CD14-positive monocyte (primary cell): ENCODE results near the gene HOXA1. TPM values are rescaled to one million over a fixed set of nuclear protein-coding genes. Genes with fewer than 3 reads are reported as not detected.
A peak's percentile ranks its signal among the peaks of the same experiment; 100 is the strongest.

ENCODE experiments used
- DNase-seq, 3 donors: peaks; one replicate each; pipeline ENCODE4 v3.0.0-alpha.2; 2011 to 2022
- H2AFZ ChIP-seq: 2 replicates; pipeline ENCODE4 v1.6.0; 2012; ENCODE audit warnings: mild to moderate bottlenecking, low read depth, low read length, inconsistent platforms; ENCODE audit not compliant: insufficient read depth, poor library complexity, severe bottlenecking
- H3K27ac ChIP-seq, 2 donors: 1 replicate in 1 of 2; 2 replicates in 1 of 2; pipeline ENCODE4 v1.5.1; 2012 to 2013; ENCODE audit warnings: low read length in 2 of 2, control low read depth in 1 of 2, inconsistent platforms in 1 of 2, low read depth in 1 of 2, mild to moderate bottlenecking in 1 of 2
- H3K27me3 ChIP-seq, 2 donors: one replicate each; pipeline versions ENCODE4 v1.6.0 to v1.6.1; 2011 to 2013; ENCODE audit warnings: low read length in 2 of 2; ENCODE audit not compliant: control insufficient read depth in 2 of 2, insufficient read depth in 2 of 2
- H3K36me3 ChIP-seq, 2 donors: replicated peaks in 1 of 2; 1 replicate in 1 of 2; 2 replicates in 1 of 2; pipeline versions ENCODE4 v1.5.1 to v1.6.1; 2012 to 2013; ENCODE audit warnings: low read length in 2 of 2, control low read depth in 1 of 2, inconsistent platforms in 1 of 2, mild to moderate bottlenecking in 1 of 2; ENCODE audit not compliant: insufficient read depth in 2 of 2, control insufficient read depth in 1 of 2
- H3K4me1 ChIP-seq, 2 donors: 1 replicate in 1 of 2; 2 replicates in 1 of 2; pipeline versions ENCODE4 v1.5.1 to v1.6.1; 2012 to 2013; ENCODE audit warnings: low read length in 2 of 2, control low read depth in 1 of 2, inconsistent platforms in 1 of 2, mild to moderate bottlenecking in 1 of 2, moderate library complexity in 1 of 2; ENCODE audit not compliant: insufficient read depth in 2 of 2, control insufficient read depth in 1 of 2
- H3K4me2 ChIP-seq: replicated peaks from 2 replicates; pipeline ENCODE3; 2012; ENCODE audit warnings: low read length, moderate library complexity, mild to moderate bottlenecking; ENCODE audit not compliant: poor library complexity, severe bottlenecking; ENCODE audit errors: extremely low read depth
- H3K4me3 ChIP-seq, 3 experiments: fragments of 200-600 bp in 1 of 3; sonication (generic) in 1 of 3; replicated peaks in 1 of 3; 1 replicate in 2 of 3; 2 replicates in 1 of 3; pipeline ENCODE4 v1.5.1; 2011 to 2013; ENCODE audit warnings: low read length in 3 of 3, mild to moderate bottlenecking in 3 of 3, control low read depth in 2 of 3, low read depth in 2 of 3, inconsistent platforms in 1 of 3, moderate library complexity in 1 of 3
- H3K79me2 ChIP-seq: 2 replicates; pipeline ENCODE4 v1.6.0; 2012; ENCODE audit warnings: mild to moderate bottlenecking, control low read depth, inconsistent platforms, low read length, moderate library complexity; ENCODE audit not compliant: insufficient read depth
- H3K9ac ChIP-seq: 2 replicates; pipeline ENCODE4 v1.6.0; 2017; ENCODE audit warnings: low read length, mild to moderate bottlenecking; ENCODE audit not compliant: insufficient read depth, poor library complexity, severe bottlenecking
- H3K9me3 ChIP-seq, 2 donors: replicated peaks in 1 of 2; 1 replicate in 1 of 2; 2 replicates in 1 of 2; pipeline versions ENCODE4 v1.5.1 to v1.6.1; 2012 to 2013; ENCODE audit warnings: low read length in 2 of 2, control low read depth in 1 of 2; ENCODE audit not compliant: control insufficient read depth in 1 of 2, insufficient read depth in 1 of 2
- H4K20me1 ChIP-seq: 2 replicates; pipeline ENCODE4 v1.6.0; 2012; ENCODE audit warnings: mild to moderate bottlenecking, low read length, control low read depth, moderate library complexity; ENCODE audit not compliant: insufficient read depth
- H3K27ac Mint-ChIP-seq, 7 donors: one replicate each; pipeline ENCODE4 v1.8.0; 2020; ENCODE audit warnings: mild to moderate bottlenecking in 7 of 7, mixed read lengths in 7 of 7, moderate library complexity in 6 of 7, inconsistent platforms in 2 of 7
- H3K27me3 Mint-ChIP-seq, 3 donors: one replicate each; pipeline ENCODE4 v1.8.0; 2021 to 2022; ENCODE audit warnings: low read depth in 3 of 3, mild to moderate bottlenecking in 3 of 3, mixed read lengths in 3 of 3, moderate library complexity in 3 of 3, inconsistent platforms in 1 of 3
- H3K36me3 Mint-ChIP-seq, 2 donors: one replicate each; pipeline ENCODE4 v1.8.0; 2020; ENCODE audit warnings: mixed read lengths in 2 of 2, inconsistent platforms in 1 of 2, mild to moderate bottlenecking in 1 of 2
- H3K4me1 Mint-ChIP-seq: one replicate; pipeline ENCODE4 v1.8.0; 2020; ENCODE audit warnings: mild to moderate bottlenecking, mixed read lengths
- H3K4me3 Mint-ChIP-seq, 2 donors: one replicate each; pipeline ENCODE4 v1.8.0; 2020; ENCODE audit warnings: mild to moderate bottlenecking in 2 of 2, mixed read lengths in 2 of 2, moderate library complexity in 1 of 2
- H3K9me3 Mint-ChIP-seq, 7 donors: one replicate each; pipeline ENCODE4 v1.8.0; 2020 to 2022; ENCODE audit warnings: mixed read lengths in 7 of 7, mild to moderate bottlenecking in 6 of 7, moderate library complexity in 6 of 7, inconsistent platforms in 2 of 7
- WGBS: methylation state at CpG from one replicate; pipeline ENCODE4 v1.1.5; 2013; ENCODE audit warnings: missing lambda C conversion rate; ENCODE audit not compliant: insufficient coverage; 5-methylcytosine and 5-hydroxymethylcytosine counted together
- intact Hi-C, 2 donors: fragments of 100-400 bp; cut with micrococcal nuclease; formaldehyde crosslinking; loops; one replicate each; pipeline versions ENCODE4 v1.15.0 to v1.15.1; 2023
- polyA plus RNA-seq, 3 donors: library from polyadenylated mRNA; depleted of rRNA in 1 of 3; unstranded in 2 of 3; stranded (reverse) in 1 of 3; fragments of 300-500 nt in 2 of 3; fragments of >200 nt in 1 of 3; fragmentation: Illumina TruSeq in 2 of 3; gene quantifications; 1 replicate in 2 of 3; 2 replicates in 1 of 3; pipeline ENCODE4 v1.2.3, GENCODE V29; 2012 to 2021
- TF ChIP-seq, protein P1 (sequence below): fragments of 200-600 bp; IDR thresholded peaks from one replicate; pipeline ENCODE4 v1.8.0; 2022; ENCODE audit warnings: antibody characterized with exemption, mild to moderate bottlenecking

Gene HOXA1
- polyA plus RNA-seq, 3 donors, result 0.11 to 0.37 TPM; not detected in 1

DNA sequence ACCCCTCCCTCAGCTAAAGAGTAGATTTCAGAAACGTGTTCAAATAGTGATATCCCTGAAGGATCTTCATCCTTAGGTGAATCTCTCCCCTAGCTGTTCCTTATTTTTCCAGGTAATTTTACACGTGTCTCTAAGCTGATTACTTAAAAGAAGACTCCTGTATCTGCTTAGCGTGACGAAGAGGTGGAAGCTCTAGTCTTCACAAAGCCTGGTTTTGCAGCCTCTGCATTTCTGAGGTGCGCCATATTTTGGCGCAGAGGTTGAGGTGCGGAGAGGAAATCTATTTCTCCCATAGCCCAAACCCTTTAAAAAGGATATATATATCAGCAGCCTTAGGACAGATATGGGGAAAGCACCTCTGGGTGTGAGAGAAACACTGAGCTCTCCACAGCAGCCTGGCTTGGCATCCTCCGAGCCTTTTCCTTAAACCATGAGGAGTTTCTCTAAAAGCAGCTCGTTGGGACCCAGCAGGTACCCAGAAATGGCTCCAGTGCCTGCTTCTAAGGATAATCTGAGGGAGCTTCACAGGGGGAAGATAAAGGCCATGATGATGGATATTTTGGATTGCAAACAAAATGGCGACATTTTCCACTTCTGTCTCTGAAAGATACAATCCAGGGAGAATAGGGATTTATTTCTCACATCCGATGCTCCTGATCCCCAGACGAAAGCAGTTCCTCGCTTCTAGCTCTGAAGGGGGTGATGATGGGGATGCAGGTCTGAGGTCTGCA, 9.7 kb upstream of the HOXA1 start:
- Mint-ChIP-seq H3K9me3 (peaks cover 0 to 32% (median 21%) of the 10 kb centered on the region in 7 donors), H3K4me1 (peaks cover 24% of the 10 kb centered on the region), H3K27me3 (peaks cover 54 to 62% (median 56%) of the 10 kb centered on the region in 3 donors), H3K27ac (no peak overlapping the region), H3K4me3 (peak overlapping the region in 1 of 2 donors; percentile 53), H3K36me3 (peaks cover 24 to 25% of the 10 kb centered on the region in 2 donors)
- Histone ChIP-seq H3K4me1 (peaks cover 12 to 15% of the 10 kb centered on the region in 2 donors), H3K27me3 (peaks cover 43 to 59% of the 10 kb centered on the region in 2 donors), H4K20me1 (peaks cover 48% of the 10 kb centered on the region), H2AFZ (no peak overlapping the region), H3K79me2 (no peaks in the 10 kb centered on the region), H3K36me3 (peaks cover 0 to 11% of the 10 kb centered on the region in 2 donors), H3K4me3 (no peak overlapping the region), H3K4me2 (no peak overlapping the region), H3K9me3 (peaks cover 4 to 18% of the 10 kb centered on the region in 2 donors), H3K9ac (no peak overlapping the region), H3K27ac (no peak overlapping the region)
- DNase-seq, result no peak
- intact Hi-C loops, result no loop called here
- TF ChIP-seq, protein P1, sequence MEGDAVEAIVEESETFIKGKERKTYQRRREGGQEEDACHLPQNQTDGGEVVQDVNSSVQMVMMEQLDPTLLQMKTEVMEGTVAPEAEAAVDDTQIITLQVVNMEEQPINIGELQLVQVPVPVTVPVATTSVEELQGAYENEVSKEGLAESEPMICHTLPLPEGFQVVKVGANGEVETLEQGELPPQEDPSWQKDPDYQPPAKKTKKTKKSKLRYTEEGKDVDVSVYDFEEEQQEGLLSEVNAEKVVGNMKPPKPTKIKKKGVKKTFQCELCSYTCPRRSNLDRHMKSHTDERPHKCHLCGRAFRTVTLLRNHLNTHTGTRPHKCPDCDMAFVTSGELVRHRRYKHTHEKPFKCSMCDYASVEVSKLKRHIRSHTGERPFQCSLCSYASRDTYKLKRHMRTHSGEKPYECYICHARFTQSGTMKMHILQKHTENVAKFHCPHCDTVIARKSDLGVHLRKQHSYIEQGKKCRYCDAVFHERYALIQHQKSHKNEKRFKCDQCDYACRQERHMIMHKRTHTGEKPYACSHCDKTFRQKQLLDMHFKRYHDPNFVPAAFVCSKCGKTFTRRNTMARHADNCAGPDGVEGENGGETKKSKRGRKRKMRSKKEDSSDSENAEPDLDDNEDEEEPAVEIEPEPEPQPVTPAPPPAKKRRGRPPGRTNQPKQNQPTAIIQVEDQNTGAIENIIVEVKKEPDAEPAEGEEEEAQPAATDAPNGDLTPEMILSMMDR, result no peak
- WGBS, result 86% methylated on average over 1 of the region's 13 CpGs

DNA sequence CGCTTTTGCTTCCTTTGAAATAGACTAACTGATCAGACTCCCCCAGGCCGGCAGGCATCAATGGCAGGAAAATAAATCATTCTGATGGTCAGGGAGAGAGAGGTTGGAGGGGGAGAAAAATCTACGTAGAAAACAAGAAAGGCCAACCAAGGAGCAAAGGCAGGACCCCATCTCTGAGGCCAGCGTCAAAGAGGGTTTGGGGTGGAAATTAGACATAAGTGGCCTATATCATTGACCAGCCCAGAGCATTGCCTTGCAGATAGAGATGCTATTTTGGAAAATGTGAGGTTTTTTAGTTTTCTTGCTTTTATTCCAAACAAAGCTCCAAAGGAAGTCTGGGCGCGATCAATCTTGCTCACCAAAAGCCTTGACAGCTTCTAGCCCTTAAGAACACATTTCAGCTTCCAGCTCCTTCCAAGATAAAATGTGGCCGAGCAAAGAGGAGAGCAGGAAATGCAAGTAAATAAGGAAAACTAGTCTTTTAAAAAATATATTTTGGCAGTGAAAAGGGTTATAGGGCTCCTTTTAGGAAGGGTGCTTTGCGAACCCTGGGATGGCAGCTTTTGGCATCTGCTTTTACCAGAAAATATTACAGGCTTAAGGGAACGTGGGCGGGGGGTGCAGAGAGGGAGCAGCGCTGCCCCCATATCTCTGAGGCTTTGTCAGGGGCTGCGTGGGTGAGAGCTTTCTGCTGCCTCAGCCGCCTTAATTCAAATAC, 8.7 kb upstream of the HOXA1 start:
- peaks cover 43 to 69% of the 10 kb centered on the region in 2 donors for H3K27me3 ChIP-seq
- intact Hi-C loops, result no loop called here
- Mint-ChIP-seq H3K4me1 (peaks cover 26% of the 10 kb centered on the region), H3K9me3 (peaks cover 0 to 32% (median 22%) of the 10 kb centered on the region in 7 donors), H3K27me3 (peaks cover 58 to 72% (median 65%) of the 10 kb centered on the region in 3 donors), H3K27ac (no peak overlapping the region), H3K4me3 (peak overlapping the region in 1 of 2 donors; percentile 73), H3K36me3 (peaks cover 33 to 34% of the 10 kb centered on the region in 2 donors)
- H3K27ac ChIP-seq, result no peak overlapping the region
- H3K9ac ChIP-seq, result no peak overlapping the region
- H3K4me1 ChIP-seq, result peaks cover 12 to 15% of the 10 kb centered on the region in 2 donors
- H2AFZ ChIP-seq, result no peak overlapping the region
- H3K4me2 ChIP-seq, result no peak overlapping the region
- TF ChIP-seq, protein P1, result no peak
- no peak overlapping the region for H3K4me3 ChIP-seq
- H4K20me1 ChIP-seq, result peaks cover 57% of the 10 kb centered on the region
- no peak for DNase-seq
- H3K79me2 ChIP-seq, result no peaks in the 10 kb centered on the region
- peaks cover 4 to 18% of the 10 kb centered on the region in 2 donors for H3K9me3 ChIP-seq
- WGBS, result 95% methylated on average over 6 of the region's 13 CpGs
- H3K36me3 ChIP-seq, result peaks cover 4 to 21% of the 10 kb centered on the region in 2 donors
